Measurements from ENCODE around the gene MECR. TPM values are rescaled to one million over a fixed set of nuclear protein-coding genes. Genes with fewer than 3 reads are reported as not detected.

The MECR gene
- total RNA-seq, result 10 to 100 TPM; 16.7 to 30.1 (median 18.5) TPM

GRCh38 chr1:29230553-29231378 is at the start of gene MECR:
TSS of gene MECR (minus strand) at chr1:29230934. CDS start at chr1:29230906, 28 bp downstream.
- Histone ChIP-seq H3K27me3 (no peaks in the 10 kb centered on the region), H3K36me3 (no peaks in the 10 kb centered on the region), H3K9me3 (no peaks in the 10 kb centered on the region), H3K4me3 (peak within 1 kb of the TSS; percentile 58 to 85 (median 72)), H3K4me1 (peaks cover 7 to 18% (median 13%) of the 10 kb centered on the region in 4 donors), H3K27ac (peak within 1 kb of the TSS; percentile 67 to 73 (median 70))
- TF ChIP-seq EP300 (IDR thresholded peaks at IDR 0.05), result no peak
- TF ChIP-seq POLR2A (IDR thresholded peaks at IDR 0.05), result peak; percentile 25 to 68 (median 48)
- TF ChIP-seq CTCF (IDR thresholded peaks at IDR 0.05), result peak in 3 of 6 experiments; percentile 19 to 45 (median 20)
- TF ChIP-seq POLR2AphosphoS5 (IDR thresholded peaks at IDR 0.05), result peak; percentile 77 to 86
- ATAC-seq (ENCODE audit: low FRiP score in 2 of 2) (peak; percentile 96 to 98), DNase-seq (peak; percentile 92 to 100)
- 3 to 4% methylated on average over 40 to 41 of the region's 52 CpGs for WGBS, 2 donors

- H3K36me3 ChIP-seq, result peaks cover 3 to 33% (median 13%) of the 10 kb centered on the region in 4 donors
- no peak overlapping the region for H3K4me3 ChIP-seq
- DNase-seq, result peak in 1 of 2 donors; percentile 59
- no peak for ATAC-seq (ENCODE audit: low FRiP score in 2 of 2)
- H3K4me1 ChIP-seq, result peaks cover 0 to 7% (median 5%) of the 10 kb centered on the region in 4 donors
- TF ChIP-seq CTCF (IDR thresholded peaks at IDR 0.05) (no peak), POLR2A (IDR thresholded peaks at IDR 0.05) (no peak), POLR2AphosphoS5 (IDR thresholded peaks at IDR 0.05) (no peak), EP300 (IDR thresholded peaks at IDR 0.05) (no peak)
- WGBS, 2 donors, result 72 to 97% methylated on average over 4 to 10 of the region's 11 CpGs
- H3K27ac ChIP-seq, result no peak overlapping the region
- no peaks in the 10 kb centered on the region for H3K9me3 ChIP-seq
- no peaks in the 10 kb centered on the region for H3K27me3 ChIP-seq
Measured at GRCh38 chr1:29279951-29280391, 49.2 kb upstream of the MECR start.

- DNase-seq (peak in 1 of 2 donors; percentile 61), ATAC-seq (ENCODE audit: low FRiP score in 2 of 2) (no peak)
- WGBS, 2 donors, result 90 to 94% methylated on average over 8 to 13 of the region's 13 CpGs
- Histone ChIP-seq H3K4me3 (no peak overlapping the region), H3K27me3 (no peaks in the 10 kb centered on the region), H3K9me3 (no peaks in the 10 kb centered on the region), H3K36me3 (peaks cover 3 to 28% (median 13%) of the 10 kb centered on the region in 4 donors), H3K4me1 (peaks cover 0 to 7% (median 5%) of the 10 kb centered on the region in 4 donors), H3K27ac (no peak overlapping the region)
- TF ChIP-seq EP300 (IDR thresholded peaks at IDR 0.05) (no peak), POLR2A (IDR thresholded peaks at IDR 0.05) (no peak), POLR2AphosphoS5 (IDR thresholded peaks at IDR 0.05) (no peak), CTCF (IDR thresholded peaks at IDR 0.05) (no peak)
Measured at GRCh38 chr1:29279406-29279805, 48.7 kb upstream of the MECR start.

- ATAC-seq (ENCODE audit: low FRiP score in 2 of 2), result no peak
- peaks cover 3 to 28% (median 13%) of the 10 kb centered on the region in 4 donors for H3K36me3 ChIP-seq
- 71 to 93% methylated on average over 3 of the region's 3 CpGs for WGBS, 2 donors
- H3K27ac ChIP-seq, result no peak overlapping the region
- TF ChIP-seq CTCF (IDR thresholded peaks at IDR 0.05) (no peak), EP300 (IDR thresholded peaks at IDR 0.05) (no peak), POLR2A (IDR thresholded peaks at IDR 0.05) (no peak), POLR2AphosphoS5 (IDR thresholded peaks at IDR 0.05) (no peak)
- no peak overlapping the region for H3K4me3 ChIP-seq
- H3K4me1 ChIP-seq, result peaks cover 0 to 5% (median under 1%) of the 10 kb centered on the region in 4 donors
- DNase-seq, result no peak
- H3K9me3 ChIP-seq, result no peaks in the 10 kb centered on the region
- no peaks in the 10 kb centered on the region for H3K27me3 ChIP-seq
Measured at GRCh38 chr1:29278124-29278523, 47.4 kb upstream of the MECR start.

Measured in upper lobe of left lung (tissue), 6 donors.